Measurements from ENCODE around the gene FKBP9.

GRCh38 chr7:32957326-32958045 lies at the start of gene FKBP9:
- TF ChIP-seq CTCF (IDR thresholded peaks at IDR 0.05; ENCODE audit: low read depth, low read length, poor library complexity, severe bottlenecking) (no peak), EZH2phosphoT487 (IDR thresholded peaks at IDR 0.05; ENCODE audit: borderline replicate concordance, low read length) (no peak)

All from DOHH2 (cell line).